Lung microvascular endothelial cell (primary cell): ENCODE results near the gene ACAA2. TPM values are rescaled to one million over a fixed set of nuclear protein-coding genes. Genes with fewer than 3 reads are reported as not detected.
"Not testable (repeated sequence)": the region's sequence is repeated elsewhere in the genome, so short reads cannot be mapped to it uniquely, and the experiment has no call there.

Experiments
- DNase-seq, 2 donors: peaks; one replicate each; pipeline versions ENCODE4 v3.0.0 to v3.0.0-alpha.2; 2010; ENCODE audit warnings: low read depth in 2 of 2
- total RNA-seq: library from RNA; depleted of rRNA; stranded (reverse); fragments of >200 nt; gene quantifications from 2 replicates; pipeline ENCODE4 v1.2.1, GENCODE V29; 2014

The ACAA2 gene
- total RNA-seq, 1 donor from 2014 or later, result 13.5 TPM

DNA sequence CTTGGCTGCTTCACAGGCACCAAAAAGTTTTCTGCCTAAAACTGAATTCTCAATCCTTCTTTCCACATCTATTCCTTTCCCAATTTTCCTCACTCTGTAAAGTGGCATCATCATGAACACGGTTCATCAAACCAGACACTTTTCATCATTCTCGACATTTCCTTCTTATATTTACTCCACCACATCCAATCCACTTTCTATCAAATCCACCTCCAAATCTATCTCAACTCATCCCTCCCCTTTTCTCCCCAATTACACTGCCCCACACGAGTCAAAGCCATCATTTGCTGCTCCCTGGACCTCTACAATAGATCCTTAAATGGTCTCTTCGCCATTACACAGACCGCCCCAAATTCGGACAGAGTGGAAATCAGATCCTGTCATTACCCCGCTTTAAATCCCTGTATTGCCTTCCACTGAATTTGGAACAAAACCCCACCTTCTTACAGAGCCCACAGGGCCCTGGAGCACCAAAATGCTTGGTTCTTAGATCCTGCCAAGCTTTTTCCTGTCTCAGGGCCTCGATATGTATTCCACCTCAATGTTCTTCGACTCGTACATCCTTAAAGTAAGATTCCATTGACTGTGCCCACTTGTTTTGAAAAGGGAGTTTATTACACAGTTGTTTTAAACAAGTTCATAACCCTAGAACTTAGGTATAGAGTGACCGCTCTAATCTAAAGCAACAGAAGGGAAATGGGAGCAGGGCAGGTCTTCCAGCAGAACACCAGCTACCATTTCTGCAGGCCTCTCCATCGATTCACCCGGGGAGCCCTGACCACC is 856 bp downstream of the ACAA2 start:
- peak in 1 of 2 donors; percentile 32 for DNase-seq

DNA sequence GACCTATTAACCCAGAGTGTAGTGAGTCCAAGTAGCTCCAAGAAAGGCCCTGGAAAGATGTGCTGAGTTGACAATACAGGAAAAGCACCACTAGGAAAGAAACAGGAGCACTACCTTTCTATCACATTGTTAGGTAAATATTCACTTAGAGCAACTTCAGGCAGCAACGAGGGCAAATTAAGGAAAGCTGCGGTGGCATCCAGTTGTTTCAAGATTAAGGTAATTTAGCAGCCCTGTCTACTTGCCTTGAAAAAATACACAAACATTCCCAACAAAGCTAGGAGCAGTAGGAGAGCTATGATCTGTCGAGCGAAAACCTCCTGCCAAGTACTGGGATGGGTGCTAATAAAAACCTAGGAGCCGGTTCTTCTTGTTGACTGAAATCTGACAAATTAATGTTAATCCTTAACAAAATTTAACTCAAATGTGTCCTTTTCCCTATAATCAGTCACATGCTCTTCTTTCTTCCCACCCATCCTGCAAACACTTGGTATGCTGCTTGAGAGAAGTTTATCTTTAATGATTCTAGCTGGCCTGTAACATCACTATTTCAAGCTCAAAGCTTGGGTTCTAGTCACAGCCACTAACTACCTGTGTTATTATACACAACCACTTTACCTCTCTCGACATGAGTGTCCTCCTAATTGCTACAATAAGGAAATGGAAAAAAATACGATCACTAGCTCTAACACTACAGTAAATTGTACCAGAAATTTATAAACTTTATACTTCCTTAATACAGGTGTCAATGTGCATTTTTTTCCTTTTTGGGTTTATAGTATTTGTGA is 2.0 kb downstream of the ACAA2 start:
- no peak for DNase-seq

GRCh38 chr18:49808553-49809191 is 4.7 kb downstream of the ACAA2 start:
- DNase-seq, result not testable (repeated sequence)

DNA sequence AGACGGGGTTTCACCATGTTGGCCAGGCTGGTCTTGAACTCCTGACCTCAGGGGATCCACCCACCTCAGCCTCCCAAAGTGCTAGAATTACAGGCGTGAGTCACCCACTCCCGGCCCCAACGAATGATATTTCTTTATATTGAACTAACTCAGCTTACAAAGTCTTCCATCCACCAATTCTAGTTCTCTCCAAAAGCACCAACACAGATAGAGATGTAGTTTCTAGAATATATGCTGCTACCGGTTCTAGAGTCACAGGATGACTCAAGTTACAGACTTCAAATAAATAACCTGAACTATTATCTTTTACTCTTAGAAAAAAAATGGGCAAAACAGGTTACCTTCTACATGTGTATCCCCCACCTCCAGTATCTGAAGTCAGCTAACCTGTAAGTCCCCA is 9.2 kb downstream of the ACAA2 start:
- no peak for DNase-seq

GRCh38 chr18:49802623-49803022 is 10.7 kb downstream of the ACAA2 start:
- no peak for DNase-seq

GRCh38 chr18:49800491-49800890 is 12.8 kb downstream of the ACAA2 start:
- not testable (repeated sequence) for DNase-seq

GRCh38 chr18:49799806-49800205 is 13.5 kb downstream of the ACAA2 start:
- not testable (repeated sequence) for DNase-seq

- no peak for DNase-seq
Measured at GRCh38 chr18:49798001-49798400, 15.3 kb downstream of the ACAA2 start.

DNA sequence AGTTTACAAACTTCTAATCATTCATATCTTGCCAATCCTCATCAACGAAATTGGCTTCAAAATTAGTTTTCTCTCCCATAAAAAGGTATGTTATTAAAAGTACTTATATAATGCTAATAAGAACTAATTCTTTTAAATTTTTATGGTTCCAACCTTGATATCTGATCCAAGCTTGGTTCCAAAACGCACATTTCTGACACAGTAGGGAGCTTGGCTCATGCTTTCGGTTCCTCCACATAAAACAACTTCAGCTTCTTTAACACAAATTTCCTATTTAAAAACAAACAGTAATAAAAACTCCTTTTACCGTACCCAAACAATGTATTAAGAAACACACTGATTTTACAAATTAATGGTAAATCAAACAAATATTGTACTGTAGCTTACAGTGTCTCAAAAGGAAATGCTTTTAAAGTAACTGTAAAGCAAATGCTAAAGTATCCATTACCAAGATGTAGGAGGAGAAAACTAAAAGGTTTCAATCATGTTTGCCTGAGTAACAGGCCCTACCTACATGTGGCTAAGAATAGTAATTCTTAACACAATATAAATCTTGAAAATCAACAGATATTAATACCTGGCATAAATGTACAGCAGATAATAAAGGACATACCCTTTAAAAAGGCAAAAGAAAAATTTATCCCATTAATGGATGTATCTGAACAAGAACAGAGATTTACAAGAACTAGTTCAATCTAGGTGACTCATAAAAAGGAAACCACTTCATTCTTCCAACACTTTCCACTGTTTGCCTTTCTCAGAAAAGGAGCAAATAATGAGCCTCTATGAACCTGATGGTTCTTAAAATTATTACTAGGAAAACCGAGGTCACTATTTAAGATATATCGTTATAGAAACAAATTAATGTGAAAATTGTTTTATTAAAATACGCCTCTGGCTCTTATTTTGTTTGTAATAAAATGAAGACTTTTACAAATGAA is 17.5 kb downstream of the ACAA2 start:
- peak in 1 of 2 donors; percentile 6 for DNase-seq

GRCh38 chr18:49794743-49795142 is 18.6 kb downstream of the ACAA2 start:
- no peak for DNase-seq

DNA sequence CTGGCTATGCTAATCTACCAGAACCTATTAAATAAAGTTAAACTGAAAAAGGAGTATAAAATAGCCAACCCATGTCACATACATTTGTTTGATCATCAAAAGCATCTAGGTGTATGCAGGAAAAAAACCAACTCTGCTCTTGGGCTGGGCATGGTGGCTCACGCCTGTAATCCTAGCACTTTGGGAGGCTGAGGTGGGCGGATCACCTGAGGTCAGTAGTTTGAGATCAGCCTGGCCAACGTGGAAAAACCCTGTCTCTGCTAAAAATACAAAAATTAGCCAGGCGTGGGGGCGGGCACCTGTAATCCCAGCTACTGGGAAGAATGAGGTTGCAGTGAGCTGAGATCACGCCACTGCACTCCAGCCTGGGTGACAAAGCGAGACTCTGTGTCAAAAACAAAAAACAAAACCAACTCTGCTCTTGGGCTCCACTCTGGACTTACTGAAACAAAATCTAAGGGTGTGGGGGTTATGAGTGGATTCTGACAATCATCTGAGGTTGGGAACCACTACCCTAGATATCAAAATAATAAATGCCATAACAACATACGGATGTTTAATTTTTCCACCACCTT is 23.7 kb downstream of the ACAA2 start:
- not testable (repeated sequence) for DNase-seq

- peak; percentile 62 to 64 for DNase-seq
Measured at GRCh38 chr18:49788327-49788898, 24.9 kb downstream of the ACAA2 start.

DNA sequence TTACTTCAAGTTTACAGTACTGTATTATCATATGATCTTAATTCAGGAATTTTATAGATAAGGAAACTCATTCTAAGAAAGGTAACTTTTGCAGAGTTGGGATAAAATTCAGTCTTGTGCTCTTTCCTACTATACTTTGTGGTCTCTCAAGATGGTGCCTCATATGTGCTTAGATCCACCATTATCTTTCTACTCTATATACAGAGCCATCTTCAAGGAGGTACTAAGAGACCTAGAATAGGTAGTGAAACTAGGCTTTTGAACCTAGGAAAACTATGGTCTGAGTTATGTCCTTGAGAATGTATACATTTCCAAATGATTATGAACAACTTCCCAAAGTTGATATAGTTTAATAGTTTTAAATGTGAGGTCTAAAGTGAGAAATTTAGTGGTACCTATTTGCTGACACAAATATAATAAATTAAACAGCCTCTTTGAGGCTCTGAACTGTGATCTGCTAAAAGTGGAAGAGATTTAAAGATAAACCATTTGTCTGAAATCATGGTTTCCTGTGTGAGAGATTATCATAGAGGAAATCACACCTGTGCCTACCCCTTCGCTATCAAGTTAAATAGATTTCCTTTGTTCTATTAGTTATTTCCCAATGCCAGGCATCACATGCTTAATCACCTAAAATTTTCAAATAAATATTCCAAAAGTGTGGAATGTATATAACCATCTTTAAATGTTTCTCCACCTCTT is 27.2 kb downstream of the ACAA2 start:
- no peak for DNase-seq

DNA sequence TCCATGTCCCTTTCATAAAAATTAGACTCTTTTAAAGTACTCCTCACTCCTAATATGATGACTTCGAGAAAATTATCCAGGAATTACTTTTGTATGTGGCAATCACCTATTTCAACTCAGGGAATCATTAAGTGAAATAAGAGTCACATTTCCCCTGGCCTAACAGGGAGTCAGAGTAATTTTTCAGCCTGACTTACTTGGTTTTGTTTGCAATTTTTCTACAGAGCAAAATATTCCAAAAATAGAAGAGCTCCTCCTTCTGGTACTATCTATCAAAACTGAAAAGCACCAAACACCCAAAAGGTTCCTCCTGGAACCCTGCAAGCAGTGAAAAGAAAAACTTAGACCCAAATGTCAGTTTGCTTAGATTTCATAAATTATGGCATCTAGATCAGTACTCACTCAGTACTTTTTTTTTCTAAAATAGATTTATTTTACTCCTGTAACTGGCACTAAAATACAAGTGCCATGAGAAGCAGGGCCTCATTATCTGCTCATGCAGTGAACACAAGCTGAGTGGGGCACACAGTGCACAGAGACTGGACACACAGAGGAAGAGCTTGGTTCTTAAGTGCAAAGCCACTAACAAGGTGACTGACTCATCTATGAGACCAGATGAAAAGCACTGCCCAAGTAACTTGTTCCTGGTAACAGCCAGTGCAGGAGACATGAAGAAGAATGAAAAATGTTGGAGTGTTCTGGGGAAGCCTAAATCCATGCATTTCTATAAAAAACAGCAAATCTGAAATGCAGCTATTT is 28.7 kb downstream of the ACAA2 start:
- DNase-seq, result no peak

DNA sequence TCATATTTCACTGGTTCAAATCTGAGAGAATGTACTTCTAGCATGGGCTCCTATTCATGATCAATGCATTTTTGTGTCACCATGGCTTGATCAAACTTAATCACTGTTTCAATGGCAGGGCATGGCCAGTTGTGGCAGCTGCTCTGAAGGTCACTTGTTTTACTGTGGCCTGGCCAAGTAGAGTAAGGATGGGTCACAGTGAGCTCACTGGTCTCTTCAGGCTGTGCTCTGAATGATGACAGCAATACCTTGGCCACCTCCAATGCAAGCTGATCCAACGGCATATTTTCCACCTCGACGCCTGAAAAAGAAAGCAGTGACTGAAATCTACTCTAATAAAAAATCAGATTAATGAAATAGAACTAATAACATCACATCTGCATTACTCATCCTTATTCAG is 29.7 kb downstream of the ACAA2 start:
- DNase-seq, result not testable (repeated sequence)

- DNase-seq, result no peak
Measured at GRCh38 chr18:49778826-49779465, 34.4 kb downstream of the ACAA2 start.

DNA sequence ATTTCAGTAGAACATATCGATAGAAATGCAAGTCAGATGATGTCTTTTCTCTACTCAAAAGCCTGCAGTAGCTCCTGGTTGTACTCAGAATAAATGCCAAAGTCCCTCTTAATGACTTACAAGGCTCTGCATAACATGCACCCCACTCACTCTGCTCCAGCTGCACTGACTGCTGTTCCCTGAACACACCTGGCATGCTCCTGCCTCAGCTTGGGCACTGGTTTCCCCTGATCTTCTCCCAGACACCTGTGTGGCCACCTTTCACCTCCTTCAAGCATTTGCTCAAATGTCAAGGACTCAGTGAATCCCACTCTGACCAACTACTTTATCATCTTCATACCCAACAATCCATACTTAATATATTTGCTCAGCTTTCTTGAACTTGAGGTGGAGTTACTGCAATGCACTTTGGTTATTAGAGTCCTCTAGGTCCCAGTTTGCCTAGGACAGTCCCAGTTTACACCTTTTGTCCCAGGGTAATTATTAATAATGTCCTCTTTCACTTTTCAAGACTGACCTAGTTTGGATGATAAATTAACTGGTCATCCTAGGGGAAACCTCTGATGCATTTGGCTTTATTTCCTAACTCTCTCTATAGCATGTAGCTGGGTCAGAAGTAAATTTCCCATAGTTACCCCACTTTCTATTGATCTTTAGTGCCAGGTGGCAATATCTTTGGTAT is 44.1 kb downstream of the ACAA2 start:
- no peak for DNase-seq

DNA sequence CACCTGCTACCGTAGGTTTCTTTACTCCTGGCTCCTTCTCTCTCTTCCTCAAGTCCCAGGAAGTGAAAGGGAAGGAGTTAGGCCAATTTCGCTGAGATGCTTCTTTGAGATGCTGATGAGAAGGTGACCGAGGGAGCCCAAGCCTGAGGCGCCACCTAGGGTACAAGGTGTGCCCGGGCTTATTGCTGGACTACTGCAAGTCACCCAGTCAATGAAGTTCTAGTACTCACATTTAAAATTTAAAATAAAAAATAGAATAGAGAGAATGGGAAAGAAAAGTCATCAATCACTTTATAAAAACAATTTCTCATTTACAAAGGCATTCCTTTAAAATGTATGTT is 45.3 kb downstream of the ACAA2 start:
- peak; percentile 41 to 71 for DNase-seq
